SK-N-SH treated with all-trans-retinoic acid at 6 μM for 48 hours (cell line): ENCODE data around the gene ANKRD45.

Source experiments
- BACH2 ChIP-seq: fragments of 250-450 bp; sonication (Bioruptor Pico); IDR thresholded peaks from 2 replicates; pipeline ENCODE4 v1.9.0; 2021; ENCODE audit warnings: mild to moderate bottlenecking, borderline replicate concordance
- CREB5 ChIP-seq: fragments of 250-450 bp; sonication (Bioruptor Pico); IDR thresholded peaks from 2 replicates; pipeline ENCODE4 v1.5.1; 2020; ENCODE audit warnings: low read depth, mild to moderate bottlenecking, moderate library complexity
- CSDC2 ChIP-seq: fragments of 250-450 bp; sonication (Bioruptor Pico); IDR thresholded peaks from 2 replicates; pipeline ENCODE4 v1.5.0; 2020; ENCODE audit warnings: mild to moderate bottlenecking, moderate library complexity
- CSRNP3 ChIP-seq: fragments of 250-450 bp; sonication (Bioruptor Pico); IDR thresholded peaks from 2 replicates; pipeline ENCODE4 v1.5.1; 2021; ENCODE audit warnings: mild to moderate bottlenecking, moderate library complexity
- PATZ1 ChIP-seq: fragments of 250-450 bp; sonication (Bioruptor Pico); IDR thresholded peaks from 2 replicates; pipeline ENCODE4 v1.8.0; 2020; ENCODE audit warnings: mild to moderate bottlenecking, moderate library complexity, borderline replicate concordance

GRCh38 chr1:173561263-173561662 is 108.4 kb downstream of the ANKRD45 start:
- TF ChIP-seq CSRNP3 (no peak), PATZ1 (CRISPR knock-in tag) (no peak), CSDC2 (CRISPR knock-in tag) (no peak), BACH2 (no peak), CREB5 (CRISPR knock-in tag) (no peak)
